ENCODE results near the gene GRID1. TPM values are rescaled to one million over a fixed set of nuclear protein-coding genes. Genes with fewer than 3 reads are reported as not detected.

GRID1 gene
- total RNA-seq, 1 experiment from 2014 or later, result 0.07 TPM

GRCh38 chr10:86397120-86397519 is 30.5 kb upstream of the GRID1 start:
- Histone ChIP-seq H2AFZ (ENCODE audit: low read length) (no peak overlapping the region), H3K79me2 (ENCODE audit: low read length) (no peaks in the 10 kb centered on the region), H3K4me3 (ENCODE audit: low read length) (no peak overlapping the region), H3K36me3 (ENCODE audit: insufficient read depth, low read length) (no peaks in the 10 kb centered on the region), H3K27ac (ENCODE audit: low read length) (no peak overlapping the region), H3K9me2 (replicated peaks; ENCODE audit: insufficient read depth, low read length) (no peaks in the 10 kb centered on the region), H3K9me3 (ENCODE audit: low read length) (no peaks in the 10 kb centered on the region), H3K27me3 (ENCODE audit: low read length) (no peaks in the 10 kb centered on the region), H3K4me1 (ENCODE audit: low read length) (peaks cover 47% of the 10 kb centered on the region), H3K9ac (ENCODE audit: low read length) (no peak overlapping the region), H4K20me1 (ENCODE audit: insufficient read depth, low read depth, low read length) (no peaks in the 10 kb centered on the region), H3K4me2 (ENCODE audit: low read depth, low read length, poor library complexity, severe bottlenecking) (no peak overlapping the region)
- no peak for DNase-seq

GRCh38 chr10:86393862-86394455 is 27.4 kb upstream of the GRID1 start:
- H4K20me1 ChIP-seq (ENCODE audit: insufficient read depth, low read depth, low read length), result no peaks in the 10 kb centered on the region
- peaks cover 39% of the 10 kb centered on the region for H3K4me1 ChIP-seq (ENCODE audit: low read length)
- no peak overlapping the region for H3K4me3 ChIP-seq (ENCODE audit: low read length)
- no peak for DNase-seq
- peak overlapping the region; percentile 74 for H3K4me2 ChIP-seq (ENCODE audit: low read depth, low read length, poor library complexity, severe bottlenecking)
- H3K9ac ChIP-seq (ENCODE audit: low read length), result 0 out of 2 replicates have a peak overlapping the region, but pooled peaks have one; percentile 76
- H3K79me2 ChIP-seq (ENCODE audit: low read length), result no peaks in the 10 kb centered on the region
- peak overlapping the region; percentile 70; the same call in 1 of the 2 replicates for H3K27ac ChIP-seq (ENCODE audit: low read length)
- no peaks in the 10 kb centered on the region for H3K27me3 ChIP-seq (ENCODE audit: low read length)
- no peaks in the 10 kb centered on the region for H3K9me3 ChIP-seq (ENCODE audit: low read length)
- H3K9me2 ChIP-seq (replicated peaks; ENCODE audit: insufficient read depth, low read length), result no peaks in the 10 kb centered on the region
- H3K36me3 ChIP-seq (ENCODE audit: insufficient read depth, low read length), result no peaks in the 10 kb centered on the region
- no peak overlapping the region for H2AFZ ChIP-seq (ENCODE audit: low read length)

GRCh38 chr10:86393362-86393761 is 26.8 kb upstream of the GRID1 start:
- peak overlapping the region; percentile 70 for H3K27ac ChIP-seq (ENCODE audit: low read length)
- H3K4me2 ChIP-seq (ENCODE audit: low read depth, low read length, poor library complexity, severe bottlenecking), result peak overlapping the region; percentile 74
- no peaks in the 10 kb centered on the region for H3K9me3 ChIP-seq (ENCODE audit: low read length)
- no peaks in the 10 kb centered on the region for H3K27me3 ChIP-seq (ENCODE audit: low read length)
- H2AFZ ChIP-seq (ENCODE audit: low read length), result peak overlapping the region; percentile 69
- peak overlapping the region; percentile 76 for H3K9ac ChIP-seq (ENCODE audit: low read length)
- no peaks in the 10 kb centered on the region for H3K79me2 ChIP-seq (ENCODE audit: low read length)
- no peaks in the 10 kb centered on the region for H3K9me2 ChIP-seq (replicated peaks; ENCODE audit: insufficient read depth, low read length)
- peaks cover 39% of the 10 kb centered on the region for H3K4me1 ChIP-seq (ENCODE audit: low read length)
- peak; percentile 50 for DNase-seq
- H3K4me3 ChIP-seq (ENCODE audit: low read length), result no peak overlapping the region; the same call in 1 of the 2 replicates
- H4K20me1 ChIP-seq (ENCODE audit: insufficient read depth, low read depth, low read length), result no peaks in the 10 kb centered on the region
- H3K36me3 ChIP-seq (ENCODE audit: insufficient read depth, low read length), result no peaks in the 10 kb centered on the region

GRCh38 chr10:86392723-86393094 is 26.1 kb upstream of the GRID1 start:
- H3K4me1 ChIP-seq (ENCODE audit: low read length), result peaks cover 37% of the 10 kb centered on the region
- no peaks in the 10 kb centered on the region for H4K20me1 ChIP-seq (ENCODE audit: insufficient read depth, low read depth, low read length)
- 0 out of 2 replicates have a peak overlapping the region, but pooled peaks have one; percentile 21 for H2AFZ ChIP-seq (ENCODE audit: low read length)
- H3K27ac ChIP-seq (ENCODE audit: low read length), result peak overlapping the region; percentile 70
- no peaks in the 10 kb centered on the region for H3K9me3 ChIP-seq (ENCODE audit: low read length)
- H3K36me3 ChIP-seq (ENCODE audit: insufficient read depth, low read length), result no peaks in the 10 kb centered on the region
- no peaks in the 10 kb centered on the region for H3K79me2 ChIP-seq (ENCODE audit: low read length)
- H3K9me2 ChIP-seq (replicated peaks; ENCODE audit: insufficient read depth, low read length), result no peaks in the 10 kb centered on the region
- H3K4me2 ChIP-seq (ENCODE audit: low read depth, low read length, poor library complexity, severe bottlenecking), result peak overlapping the region; percentile 74
- DNase-seq, result peak; percentile 70
- no peaks in the 10 kb centered on the region for H3K27me3 ChIP-seq (ENCODE audit: low read length)
- H3K4me3 ChIP-seq (ENCODE audit: low read length), result peak overlapping the region; percentile 66
- peak overlapping the region; percentile 76 for H3K9ac ChIP-seq (ENCODE audit: low read length)

GRCh38 chr10:86391986-86392722 is 25.6 kb upstream of the GRID1 start:
- Histone ChIP-seq H3K9me2 (replicated peaks; ENCODE audit: insufficient read depth, low read length) (no peaks in the 10 kb centered on the region), H4K20me1 (ENCODE audit: insufficient read depth, low read depth, low read length) (no peaks in the 10 kb centered on the region), H3K27ac (ENCODE audit: low read length) (peak overlapping the region; percentile 70), H3K27me3 (ENCODE audit: low read length) (no peaks in the 10 kb centered on the region), H3K9me3 (ENCODE audit: low read length) (no peaks in the 10 kb centered on the region), H3K4me2 (ENCODE audit: low read depth, low read length, poor library complexity, severe bottlenecking) (peak overlapping the region; percentile 74), H3K9ac (ENCODE audit: low read length) (peak overlapping the region; percentile 76), H3K79me2 (ENCODE audit: low read length) (no peaks in the 10 kb centered on the region), H3K36me3 (ENCODE audit: insufficient read depth, low read length) (no peaks in the 10 kb centered on the region), H3K4me1 (ENCODE audit: low read length) (peaks cover 34% of the 10 kb centered on the region), H3K4me3 (ENCODE audit: low read length) (peak overlapping the region; percentile 66), H2AFZ (ENCODE audit: low read length) (peak overlapping the region; percentile 91; the same call in 1 of the 2 replicates)
- DNase-seq, result no peak

GRCh38 chr10:86391236-86391840 is 24.7 kb upstream of the GRID1 start:
- Histone ChIP-seq H4K20me1 (ENCODE audit: insufficient read depth, low read depth, low read length) (no peaks in the 10 kb centered on the region), H3K79me2 (ENCODE audit: low read length) (no peaks in the 10 kb centered on the region), H3K27me3 (ENCODE audit: low read length) (no peaks in the 10 kb centered on the region), H3K36me3 (ENCODE audit: insufficient read depth, low read length) (no peaks in the 10 kb centered on the region), H3K4me1 (ENCODE audit: low read length) (peaks cover 34% of the 10 kb centered on the region), H2AFZ (ENCODE audit: low read length) (no peak overlapping the region), H3K9ac (ENCODE audit: low read length) (peak overlapping the region; percentile 76), H3K4me2 (ENCODE audit: low read depth, low read length, poor library complexity, severe bottlenecking) (peak overlapping the region; percentile 74), H3K4me3 (ENCODE audit: low read length) (peak overlapping the region; percentile 66; the same call in 1 of the 2 replicates), H3K9me3 (ENCODE audit: low read length) (no peaks in the 10 kb centered on the region), H3K27ac (ENCODE audit: low read length) (peak overlapping the region; percentile 70), H3K9me2 (replicated peaks; ENCODE audit: insufficient read depth, low read length) (no peaks in the 10 kb centered on the region)
- no peak for DNase-seq

GRCh38 chr10:86390337-86391120 is 23.9 kb upstream of the GRID1 start:
- H3K4me2 ChIP-seq (ENCODE audit: low read depth, low read length, poor library complexity, severe bottlenecking), result no peak overlapping the region
- H4K20me1 ChIP-seq (ENCODE audit: insufficient read depth, low read depth, low read length), result no peaks in the 10 kb centered on the region
- no peaks in the 10 kb centered on the region for H3K36me3 ChIP-seq (ENCODE audit: insufficient read depth, low read length)
- no peak for DNase-seq
- peaks cover 34% of the 10 kb centered on the region for H3K4me1 ChIP-seq (ENCODE audit: low read length)
- no peaks in the 10 kb centered on the region for H3K79me2 ChIP-seq (ENCODE audit: low read length)
- H3K9me3 ChIP-seq (ENCODE audit: low read length), result no peaks in the 10 kb centered on the region
- H3K9ac ChIP-seq (ENCODE audit: low read length), result peak overlapping the region; percentile 76; the same call in 1 of the 2 replicates
- peak overlapping the region; percentile 70; the same call in 1 of the 2 replicates for H3K27ac ChIP-seq (ENCODE audit: low read length)
- H3K4me3 ChIP-seq (ENCODE audit: low read length), result no peak overlapping the region; the same call in 1 of the 2 replicates
- no peaks in the 10 kb centered on the region for H3K27me3 ChIP-seq (ENCODE audit: low read length)
- H2AFZ ChIP-seq (ENCODE audit: low read length), result no peak overlapping the region
- no peaks in the 10 kb centered on the region for H3K9me2 ChIP-seq (replicated peaks; ENCODE audit: insufficient read depth, low read length)

Measured in Karpas-422 (cell line).